ENCODE data around the gene ARF1.

Gene ARF1

DNA sequence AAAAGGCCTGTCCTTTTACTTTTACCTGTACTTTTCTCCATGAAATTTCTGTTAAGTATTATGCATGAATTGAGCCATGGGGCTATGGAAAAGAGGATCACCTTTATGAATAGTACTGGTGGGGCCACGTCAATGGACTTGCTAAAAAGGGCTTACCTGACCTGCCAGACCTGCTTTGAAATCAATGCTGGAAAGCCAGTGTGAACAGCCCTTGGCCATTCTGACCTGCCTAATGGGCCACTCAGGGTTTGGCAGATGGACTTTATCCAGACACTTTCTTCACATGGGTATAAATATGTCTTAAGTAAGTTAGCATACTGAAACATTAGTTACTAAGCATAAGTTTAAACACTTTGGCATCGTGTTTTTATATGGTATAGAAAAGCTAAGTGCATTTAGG, 49.3 kb downstream of the ARF1 start:
- DNase-seq, result no peak

DNA sequence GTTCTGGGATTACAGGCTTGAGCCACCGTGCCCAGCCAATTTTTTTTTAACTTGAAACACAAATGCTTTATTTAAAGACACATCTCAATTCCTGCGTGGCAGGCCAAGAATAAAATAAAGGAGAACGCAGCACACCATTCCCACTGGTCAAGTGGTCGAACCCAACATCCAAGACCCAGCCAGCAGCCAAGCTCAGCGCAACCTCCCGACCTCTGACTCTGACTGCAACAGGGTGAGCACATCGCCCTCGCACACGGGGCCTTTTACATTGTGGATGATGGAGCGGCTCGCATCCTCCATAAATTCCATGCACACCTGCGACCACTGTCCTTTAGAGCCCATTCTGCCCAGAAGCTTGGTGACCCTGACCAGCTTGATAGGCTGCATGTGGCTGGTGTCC, 52.1 kb downstream of the ARF1 start:
- no peak for DNase-seq

DNA sequence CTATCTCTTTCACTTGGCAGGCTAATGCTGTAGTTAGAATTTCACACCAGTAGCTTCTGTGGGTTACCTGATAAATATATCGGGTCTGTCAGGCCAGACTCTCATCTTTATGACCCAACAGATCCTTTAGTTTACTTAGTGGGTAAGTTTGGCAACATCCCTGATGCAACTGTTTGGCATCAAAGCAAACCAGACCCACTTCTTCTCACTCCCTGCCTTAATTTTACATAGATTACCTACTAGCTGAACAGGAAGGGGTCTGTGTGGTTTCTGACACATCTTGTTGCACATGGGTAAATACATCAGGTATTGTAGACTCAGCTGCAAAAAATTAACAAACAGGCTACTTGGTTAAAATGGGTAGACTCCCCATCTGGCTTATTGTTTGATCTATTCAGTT, 54.4 kb downstream of the ARF1 start:
- DNase-seq, result no peak

DNA sequence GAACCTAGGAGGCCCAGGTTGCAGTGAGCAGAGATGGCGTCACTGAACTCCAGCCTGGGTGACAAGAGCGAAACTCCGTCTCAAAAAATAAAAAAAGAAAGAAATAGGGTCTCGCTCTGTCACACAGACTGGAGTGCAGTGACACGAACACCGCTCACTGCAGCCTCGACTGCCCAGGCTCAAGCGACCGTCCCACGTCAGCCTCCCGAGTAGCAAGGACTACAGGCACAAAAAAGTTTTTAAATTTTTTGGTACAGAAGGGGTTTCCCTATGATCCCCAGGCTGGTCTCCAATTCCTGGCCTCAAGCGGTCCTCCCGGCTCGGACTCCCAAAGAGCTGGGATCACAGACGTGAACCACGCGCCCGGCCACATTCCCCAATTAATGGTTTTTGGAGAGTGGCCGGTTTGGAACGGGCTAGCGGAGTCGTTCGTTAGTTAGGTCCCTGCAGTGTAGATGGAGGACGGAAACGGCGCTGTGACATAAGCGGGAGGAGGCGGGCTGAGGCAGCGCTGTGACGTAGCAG, 57.0 kb downstream of the ARF1 start:
- DNase-seq, result no peak

DNA sequence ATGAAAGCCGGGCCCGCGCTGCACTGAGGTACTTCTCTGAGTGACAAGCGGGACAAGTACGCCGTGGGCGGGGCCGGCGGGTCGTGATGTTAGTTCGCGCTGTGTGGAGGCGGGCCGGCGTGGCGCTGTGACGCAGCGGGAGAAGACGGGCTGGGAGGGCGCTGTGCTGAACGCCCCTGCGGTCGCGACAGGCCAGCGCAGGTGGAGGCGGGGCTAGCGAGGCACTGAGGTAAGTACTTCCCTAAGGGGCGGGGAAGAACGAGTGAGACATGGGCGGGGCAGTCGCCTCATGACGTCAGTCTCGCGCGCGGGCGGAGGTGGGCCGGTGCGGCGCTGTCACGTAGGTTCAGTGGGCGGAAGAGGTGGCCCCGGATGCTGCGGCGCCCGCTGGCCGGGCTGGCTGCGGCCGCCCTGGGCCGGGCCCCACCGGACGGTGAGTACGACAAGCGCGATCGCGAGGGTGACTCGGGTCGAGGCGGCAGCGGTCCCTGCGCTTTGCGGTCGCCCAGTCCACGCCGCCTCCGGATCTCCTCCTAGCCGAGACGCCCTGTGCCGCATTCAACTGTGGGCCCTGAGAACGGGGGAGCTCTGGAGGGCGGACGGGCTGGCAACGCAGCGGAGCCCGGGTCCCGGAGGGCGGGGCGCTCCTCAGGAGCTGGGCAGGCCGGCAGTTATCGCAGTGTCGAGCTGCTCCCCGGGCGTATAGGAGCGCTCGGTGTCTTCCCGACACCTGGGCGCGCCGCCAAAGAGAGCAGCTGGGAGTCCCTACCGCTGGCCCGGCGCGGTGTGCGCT, 57.6 kb downstream of the ARF1 start, which contains the start of gene GUK1:
GUK1 (plus strand) TSS at position 349 of the 793 bp plus-strand sequence; CDS start at position 373, 24 bp downstream.
- DNase-seq, result peak; percentile 100

DNA sequence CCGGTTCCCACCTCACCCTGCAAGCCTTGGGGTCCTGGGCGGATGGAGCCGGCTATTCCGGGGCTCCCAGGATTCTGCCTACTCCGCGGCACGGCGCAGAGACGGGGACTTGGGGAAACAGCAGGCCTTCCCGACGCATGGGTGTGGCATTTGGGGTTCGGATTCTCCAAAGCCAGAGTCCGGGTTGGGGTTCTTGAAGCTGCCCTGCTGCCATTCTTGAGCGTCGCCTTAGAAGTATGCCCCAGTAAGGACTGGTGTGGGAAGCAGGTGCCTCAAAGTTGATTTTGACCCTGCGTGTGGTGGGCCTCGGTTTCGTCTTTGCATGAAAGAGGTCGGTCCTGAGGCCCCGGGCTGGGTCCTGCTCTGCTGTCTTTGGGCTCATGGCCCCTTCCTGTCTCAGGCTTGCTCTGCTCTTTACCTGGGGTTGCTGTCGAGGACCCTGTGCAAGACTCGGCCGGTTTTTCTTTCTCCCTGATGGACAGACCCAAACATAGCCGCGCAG, 58.3 kb downstream of the ARF1 start:
- DNase-seq, result no peak

DNA sequence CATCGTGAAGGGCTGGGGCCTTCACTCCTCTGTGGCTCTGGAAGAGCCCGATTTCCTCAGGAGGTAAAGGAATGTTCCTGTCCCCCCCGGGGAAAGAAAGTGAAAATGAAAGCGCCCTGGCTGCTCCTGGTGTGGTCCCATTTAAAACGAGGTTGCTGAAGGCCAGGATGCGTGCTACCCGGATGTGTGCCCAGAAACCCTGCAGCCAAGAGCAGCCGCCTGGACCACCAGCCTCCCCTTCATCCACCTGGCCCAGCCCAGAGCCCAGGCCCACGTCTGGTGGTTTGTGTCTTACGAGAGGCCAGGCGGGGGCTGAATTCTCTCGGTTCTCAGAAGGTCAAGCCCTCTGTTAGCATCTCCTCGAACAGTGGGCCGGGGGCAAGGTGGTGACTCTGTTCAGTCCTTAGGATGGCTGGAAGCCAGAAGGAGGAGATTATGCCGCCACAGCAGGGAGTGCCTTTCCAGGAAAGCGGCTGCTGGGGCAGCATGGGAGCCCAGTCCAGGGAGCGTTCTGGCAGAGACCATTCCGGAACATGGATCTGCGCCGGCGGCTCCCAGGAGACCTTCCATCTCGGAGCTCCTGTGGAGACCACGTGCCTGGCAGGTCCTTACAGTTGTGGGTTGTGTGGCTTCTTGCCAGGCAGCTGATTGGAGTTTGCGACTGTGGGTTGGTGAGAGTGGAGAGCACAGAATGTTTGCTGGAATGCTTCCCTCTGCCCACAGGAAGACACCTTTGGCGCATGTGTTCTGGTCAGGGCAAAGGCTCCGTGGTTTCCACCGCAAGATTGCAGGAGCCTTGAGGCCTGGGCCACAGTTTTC, 58.9 kb downstream of the ARF1 start:
- peak; percentile 56 for DNase-seq

DNA sequence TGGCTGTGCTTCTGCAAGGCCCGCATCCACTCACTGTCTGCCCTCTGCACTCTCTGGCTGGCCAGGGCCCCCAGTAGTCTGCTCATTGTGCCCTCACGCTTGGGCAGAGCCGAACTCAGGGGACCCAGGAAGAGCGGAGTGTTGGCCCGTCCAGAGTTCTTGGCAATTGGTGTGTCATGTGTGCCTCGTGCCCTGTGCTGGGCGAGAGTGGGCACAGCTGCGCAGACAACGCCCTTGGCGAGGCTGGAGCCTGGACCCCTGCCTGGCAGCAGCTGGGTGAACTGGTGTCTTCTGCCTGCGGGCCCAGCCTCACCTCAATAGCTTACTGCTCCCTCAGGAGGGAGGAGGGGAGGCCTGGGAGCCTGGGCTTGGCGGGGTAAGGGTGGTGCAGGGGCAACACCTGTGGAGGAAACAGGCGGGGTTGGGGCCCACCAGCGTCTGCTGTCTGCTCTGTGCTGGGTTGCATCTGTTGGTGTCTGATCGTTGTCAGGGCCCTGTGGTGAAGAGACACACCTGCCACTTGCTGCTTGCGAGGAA, 59.7 kb downstream of the ARF1 start:
- no peak for DNase-seq

DNA sequence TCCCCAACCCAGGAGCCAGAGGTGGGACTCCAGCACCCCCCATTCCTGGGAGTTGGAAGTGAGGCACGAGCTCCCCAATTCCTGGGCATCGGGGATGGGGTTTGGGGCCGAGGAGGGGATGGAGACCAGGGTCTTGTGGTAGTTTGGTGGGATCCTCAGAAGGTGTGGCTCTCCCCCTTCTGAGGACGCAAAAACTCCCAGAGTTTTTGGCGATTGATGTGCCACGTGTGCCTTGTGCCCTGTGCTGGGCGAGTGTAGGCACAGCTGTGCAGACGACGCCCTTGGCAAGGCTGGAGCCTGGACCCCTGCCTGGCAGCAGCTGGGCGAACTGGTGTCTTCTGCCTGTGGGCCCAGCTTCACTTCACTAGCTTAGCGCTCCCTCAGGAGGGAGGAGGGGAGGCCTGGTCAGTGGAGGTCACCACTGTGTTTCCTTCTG, 60.2 kb downstream of the ARF1 start:
- DNase-seq, result no peak

DNA sequence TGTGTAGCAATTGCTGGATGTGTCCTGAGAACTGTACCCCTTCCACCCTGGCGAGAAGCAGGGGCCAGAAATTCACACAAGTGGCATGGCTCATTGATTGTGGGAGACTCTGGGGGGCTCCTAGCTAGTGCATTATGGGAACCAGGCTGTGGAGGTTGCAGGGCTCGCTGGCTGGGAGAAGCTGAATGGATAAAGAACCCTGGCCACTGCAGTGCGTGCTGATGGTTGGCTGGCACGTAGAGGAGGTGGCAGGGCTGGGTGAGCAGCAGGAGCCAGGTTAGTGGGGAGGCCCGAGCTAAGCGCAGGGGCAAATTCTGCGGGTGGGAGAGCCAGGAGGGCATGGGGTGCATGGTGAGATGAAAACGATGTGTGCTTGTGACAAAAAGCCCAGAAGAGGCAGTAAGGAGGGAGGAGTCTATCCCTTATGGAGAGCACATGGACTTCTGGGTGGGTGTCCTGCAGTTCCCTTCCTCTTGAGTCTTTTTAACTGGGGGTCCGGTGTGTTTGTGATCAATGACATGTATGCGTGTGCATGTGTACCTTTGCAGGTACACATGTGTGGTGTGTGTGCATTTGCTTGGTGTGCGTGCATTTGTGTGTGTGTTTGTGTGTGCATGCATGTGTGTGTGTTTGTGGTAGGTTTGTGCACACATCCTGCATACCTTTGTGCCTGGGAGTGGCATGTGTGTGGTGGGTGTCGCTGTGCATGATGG, 61.1 kb downstream of the ARF1 start:
- no peak for DNase-seq

DNA sequence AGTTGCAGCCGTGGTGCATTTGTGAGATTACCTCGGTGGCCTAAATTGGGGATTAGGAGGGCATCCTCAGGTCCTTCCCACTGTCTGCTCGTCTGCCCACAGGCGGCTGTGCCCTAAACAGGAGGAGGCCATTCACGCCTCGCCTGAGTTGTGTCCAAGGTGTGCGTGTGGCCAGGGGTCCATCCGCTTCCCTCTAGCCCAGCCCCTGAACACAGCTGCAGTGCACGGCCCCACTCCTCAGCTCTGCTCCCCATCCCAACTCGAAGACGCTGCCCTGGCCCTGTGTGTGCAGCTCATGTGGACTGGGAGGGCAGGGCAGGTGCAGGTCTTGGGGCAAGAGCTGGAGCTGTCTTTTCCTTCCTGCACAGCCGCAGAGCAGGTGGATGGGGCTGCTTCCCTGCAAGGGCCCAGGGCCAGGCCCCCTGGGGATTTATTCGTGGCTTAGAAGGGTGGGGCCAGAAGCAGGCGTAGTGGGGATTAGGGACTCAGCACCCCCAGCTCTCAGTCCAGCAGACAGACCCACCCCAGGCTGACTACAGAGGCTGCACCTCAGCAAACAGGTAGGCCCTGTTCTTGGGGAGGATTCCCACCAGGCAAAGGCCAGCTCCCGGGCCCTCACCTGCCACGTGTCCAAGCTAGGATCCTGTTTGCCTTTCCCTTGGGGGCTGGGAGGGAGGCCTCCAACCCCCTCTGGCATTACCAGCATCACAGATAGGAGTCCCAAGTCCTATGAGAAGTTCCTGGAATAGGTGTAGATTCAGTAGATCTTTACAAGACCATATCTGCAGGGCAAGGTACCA, 61.9 kb downstream of the ARF1 start:
- no peak for DNase-seq

DNA sequence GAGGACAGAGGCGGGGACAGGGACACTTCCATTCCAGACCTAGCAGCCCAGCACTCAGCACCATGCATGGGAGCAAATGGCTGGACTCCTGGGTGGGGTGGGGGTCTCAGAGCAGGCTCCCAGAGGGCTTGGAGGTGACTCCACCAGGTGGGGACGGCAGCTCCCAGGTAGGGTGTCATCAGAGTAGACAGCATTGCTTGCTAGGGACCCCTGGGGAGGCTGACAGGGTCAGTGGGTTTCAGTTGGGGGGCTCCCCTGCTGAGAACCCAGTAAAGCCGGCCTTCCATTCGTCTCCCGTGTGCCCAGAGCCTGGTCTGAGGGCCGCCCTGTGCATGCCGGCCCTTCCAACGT, 62.5 kb downstream of the ARF1 start:
- DNase-seq, result no peak

DNA sequence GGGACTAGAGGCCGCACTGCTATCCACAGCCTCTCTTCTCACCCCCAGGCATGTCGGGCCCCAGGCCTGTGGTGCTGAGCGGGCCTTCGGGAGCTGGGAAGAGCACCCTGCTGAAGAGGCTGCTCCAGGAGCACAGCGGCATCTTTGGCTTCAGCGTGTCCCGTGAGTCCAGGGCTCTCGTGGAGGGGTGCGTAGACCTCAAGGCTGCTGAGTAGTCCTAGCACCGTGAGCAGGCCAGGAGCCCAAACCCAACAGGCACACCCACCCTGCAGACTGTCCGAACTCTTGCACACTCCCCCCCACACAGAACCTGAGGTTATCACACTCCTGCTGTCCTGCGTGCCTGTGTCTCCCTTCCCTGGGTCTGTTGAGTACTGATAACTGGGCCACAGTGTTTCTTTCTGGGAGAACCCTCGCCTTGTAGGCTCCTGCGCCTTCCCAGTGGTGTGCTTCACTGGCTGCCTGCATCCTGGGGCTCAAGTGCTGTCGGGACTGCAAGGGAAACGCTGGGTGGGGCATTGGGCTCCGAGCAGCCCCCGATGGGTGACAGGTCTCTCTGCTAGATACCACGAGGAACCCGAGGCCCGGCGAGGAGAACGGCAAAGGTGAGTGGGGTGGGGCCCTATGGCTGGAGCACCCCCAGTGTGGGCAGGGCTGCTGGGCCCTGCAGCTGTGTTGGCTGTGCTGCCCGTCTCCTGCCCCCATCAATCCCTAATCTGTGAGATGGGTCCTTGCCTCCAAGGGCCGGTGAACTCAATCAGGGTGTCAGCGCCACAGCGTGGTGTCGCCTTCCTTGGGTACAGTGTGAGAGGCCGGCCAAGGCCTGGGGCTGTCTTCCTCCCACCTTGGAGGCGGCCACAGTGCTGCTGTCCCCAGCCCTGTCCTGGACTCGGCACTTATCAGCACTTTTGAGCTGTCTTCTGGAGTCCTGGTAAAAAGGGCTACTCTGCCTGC, 63.2 kb downstream of the ARF1 start:
- DNase-seq, result no peak

DNA sequence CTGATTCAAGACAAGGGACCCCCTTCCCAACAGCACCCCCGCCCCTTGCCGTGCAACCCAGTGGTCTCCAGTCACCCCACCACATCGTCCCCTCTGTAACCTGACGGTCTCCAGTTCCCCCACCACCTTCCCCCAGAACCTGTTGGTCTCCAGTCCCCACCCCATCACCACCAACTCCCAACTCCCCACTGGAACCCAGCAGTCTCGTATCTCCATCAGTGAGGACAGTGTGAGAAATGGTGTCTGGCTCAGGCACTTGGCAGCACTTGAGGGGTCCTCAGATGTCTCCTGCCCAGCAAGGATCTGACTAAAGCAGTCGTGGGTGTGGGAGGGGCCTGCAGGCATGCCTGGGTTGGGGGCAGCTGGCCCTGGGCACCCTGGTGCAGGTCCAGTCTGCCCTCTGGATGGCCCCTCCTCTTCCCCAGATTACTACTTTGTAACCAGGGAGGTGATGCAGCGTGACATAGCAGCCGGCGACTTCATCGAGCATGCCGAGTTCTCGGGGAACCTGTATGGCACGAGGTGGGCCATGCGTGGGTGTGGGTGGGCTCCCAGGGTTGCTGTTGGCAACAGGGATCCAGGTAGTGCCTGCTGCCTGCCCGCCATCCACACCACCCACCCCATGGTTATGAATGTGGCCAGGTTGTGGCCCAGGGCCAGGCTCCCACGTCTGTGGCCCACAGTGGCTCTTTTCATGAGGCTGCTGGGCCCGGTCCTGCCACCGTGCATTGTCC, 64.1 kb downstream of the ARF1 start:
- no peak for DNase-seq

DNA sequence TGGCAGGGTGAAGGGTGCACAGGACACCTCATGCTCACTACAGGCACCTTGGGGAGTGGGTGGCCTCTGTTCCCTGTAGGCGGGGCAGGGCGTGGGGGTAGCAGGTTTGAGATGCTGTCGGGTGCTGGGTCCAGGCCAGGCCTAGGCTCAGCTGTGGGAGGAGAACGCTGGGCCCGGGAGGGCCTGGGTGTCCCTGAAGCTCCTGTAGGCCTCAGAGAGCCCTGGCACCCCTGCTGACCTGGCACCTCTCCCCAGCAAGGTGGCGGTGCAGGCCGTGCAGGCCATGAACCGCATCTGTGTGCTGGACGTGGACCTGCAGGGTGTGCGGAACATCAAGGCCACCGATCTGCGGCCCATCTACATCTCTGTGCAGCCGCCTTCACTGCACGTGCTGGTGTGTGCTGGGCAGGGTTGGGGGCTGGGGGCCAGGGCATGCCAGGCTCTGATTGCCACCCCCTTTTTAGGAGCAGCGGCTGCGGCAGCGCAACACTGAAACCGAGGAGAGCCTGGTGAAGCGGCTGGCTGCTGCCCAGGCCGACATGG, 64.7 kb downstream of the ARF1 start:
- no peak for DNase-seq

DNA sequence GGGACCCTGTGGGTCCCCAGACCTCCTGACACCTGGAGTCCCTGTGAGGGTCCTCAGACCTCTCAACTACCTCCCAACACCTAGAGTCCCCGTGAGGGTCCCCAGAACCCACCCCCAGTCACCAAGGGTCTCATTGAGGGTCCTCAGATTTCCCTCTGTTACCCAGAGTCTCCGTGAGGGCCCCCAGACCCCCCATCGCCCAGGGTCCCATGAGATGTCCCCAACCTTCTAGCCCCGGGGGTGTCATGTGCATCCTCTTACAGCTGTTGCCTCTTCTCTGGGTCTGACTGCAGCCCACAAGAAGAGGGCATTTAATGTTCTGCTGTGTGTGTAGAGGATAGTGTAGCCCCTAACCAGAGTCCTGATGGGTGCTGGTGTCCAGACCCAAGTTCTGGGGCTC, 65.3 kb downstream of the ARF1 start:
- DNase-seq, result no peak

DNA sequence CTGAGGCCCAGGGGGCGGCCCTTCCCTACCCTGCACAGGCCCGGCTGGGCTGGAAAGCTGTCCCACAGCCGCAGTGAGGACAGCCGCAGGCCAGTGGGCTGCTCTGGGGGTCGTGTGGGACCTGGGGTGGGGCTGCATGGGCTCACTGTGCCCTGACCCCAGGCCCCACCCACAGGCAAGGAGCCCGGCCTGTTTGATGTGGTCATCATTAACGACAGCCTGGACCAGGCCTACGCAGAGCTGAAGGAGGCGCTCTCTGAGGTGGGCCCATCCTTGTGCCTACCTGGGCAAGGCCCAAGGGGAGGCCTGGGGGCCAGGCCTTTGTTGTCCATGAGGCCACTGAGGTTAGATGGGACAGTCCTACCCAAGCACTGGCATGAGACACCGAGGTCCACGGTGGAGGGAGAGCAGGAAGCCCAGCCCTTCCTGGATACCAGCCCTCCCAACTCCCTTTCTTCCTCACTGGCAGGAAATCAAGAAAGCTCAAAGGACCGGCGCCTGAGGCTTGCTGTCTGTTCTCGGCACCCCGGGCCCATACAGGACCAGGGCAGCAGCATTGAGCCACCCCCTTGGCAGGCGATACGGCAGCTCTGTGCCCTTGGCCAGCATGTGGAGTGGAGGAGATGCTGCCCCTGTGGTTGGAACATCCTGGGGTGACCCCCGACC, 65.8 kb downstream of the ARF1 start:
- DNase-seq, result no peak

All from activated CD4-positive, alpha-beta T cell treated with anti-CD3 and anti-CD28 coated beads, Interleukin-10, Interleukin-2, amounts not matched to agents 100 ng/mL and 50 ng/mL, durations not matched to agents 16 hours and 8 hours (primary cell).